Measurements from ENCODE around the gene BMP7.

DNA sequence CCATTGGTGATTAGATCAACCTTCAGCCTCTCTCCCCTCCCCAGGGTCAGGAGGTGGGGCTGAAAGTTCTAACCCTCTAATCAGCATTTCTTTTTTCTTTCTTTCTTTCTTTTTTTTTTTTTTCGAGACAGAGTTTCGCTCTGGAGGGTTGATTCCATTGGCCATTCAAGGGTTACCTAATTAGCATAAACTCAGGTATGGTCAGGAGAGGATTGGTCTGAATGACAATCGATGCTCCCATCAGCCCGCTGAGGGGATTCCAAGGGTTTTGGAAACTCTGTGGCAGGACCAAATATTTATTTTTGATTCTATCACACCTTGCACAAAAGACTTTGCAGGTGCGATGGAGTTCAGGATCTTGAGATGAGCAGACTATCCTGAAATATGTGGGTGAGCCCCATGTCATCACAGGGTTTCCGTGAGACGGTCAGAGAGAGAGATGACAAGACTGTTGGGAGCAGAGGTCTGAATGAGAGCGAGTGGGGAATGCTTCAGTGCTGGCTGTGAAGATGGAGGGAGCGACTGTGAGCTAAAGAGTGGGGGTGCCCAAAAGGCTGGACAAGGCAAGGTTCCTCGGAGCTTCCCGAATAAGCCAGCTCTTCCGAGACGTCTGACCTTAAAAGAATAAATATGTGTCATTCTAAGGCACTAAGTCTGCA, 107.1 kb downstream of the BMP7 start:
- no peak for TF ChIP-seq GATA3 (IDR thresholded peaks at IDR 0.05; ENCODE audit: low read depth, low read length)
- no peak for TF ChIP-seq GATA2 (IDR thresholded peaks at IDR 0.05; ENCODE audit: low read depth, low read length)

Data from SH-SY5Y (cell line).